GM18498 (cell line): ENCODE measurements around the gene CNOT6.

Experiments used
- ATAC-seq: cut with Tn5 transposase; IDR thresholded peaks from one replicate; pipeline ENCODE4 v1.9.1; 2021; ENCODE audit warnings: mild to moderate bottlenecking, moderate library complexity; ENCODE audit not compliant: unreplicated experiment

The CNOT6 gene

DNA sequence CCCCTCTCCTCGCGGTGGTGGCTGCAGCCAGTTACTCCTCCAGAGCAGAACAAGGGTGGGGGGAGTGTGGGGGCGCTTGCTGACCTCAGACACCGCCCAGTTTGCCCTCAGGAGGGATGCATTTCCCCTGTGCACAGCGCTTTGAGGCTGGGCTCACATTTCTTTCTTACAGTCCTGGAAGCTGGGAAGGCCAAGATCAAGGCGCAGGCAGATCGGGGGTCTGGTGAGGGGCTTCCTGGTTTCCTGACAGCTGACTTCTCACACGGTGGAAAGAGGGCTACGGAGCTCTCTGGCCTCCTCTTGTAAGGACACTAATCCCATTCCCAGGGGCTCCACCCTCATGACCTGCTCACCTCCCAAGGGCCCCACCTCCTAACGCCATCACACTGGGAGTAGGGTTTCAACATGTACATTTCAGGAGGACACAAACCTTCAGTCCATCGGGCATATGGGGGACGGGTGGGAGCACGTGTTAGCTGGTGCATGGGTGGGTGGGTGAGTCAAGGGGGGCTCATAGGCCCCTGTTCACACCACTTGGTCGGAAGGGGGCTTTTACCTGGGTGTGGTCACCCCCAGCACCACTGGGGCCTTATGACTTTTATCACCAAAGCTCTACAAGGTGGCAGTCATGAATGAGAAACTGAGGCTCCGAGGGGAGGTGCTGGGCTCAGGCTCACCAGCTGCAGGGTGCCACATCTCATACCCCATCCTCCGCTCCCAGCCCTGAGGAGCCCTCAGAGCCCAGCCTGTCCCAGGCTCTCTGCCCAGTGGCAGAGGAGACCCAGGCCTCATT lies 104.8 kb downstream of the CNOT6 start:
- ATAC-seq, result no peak

DNA sequence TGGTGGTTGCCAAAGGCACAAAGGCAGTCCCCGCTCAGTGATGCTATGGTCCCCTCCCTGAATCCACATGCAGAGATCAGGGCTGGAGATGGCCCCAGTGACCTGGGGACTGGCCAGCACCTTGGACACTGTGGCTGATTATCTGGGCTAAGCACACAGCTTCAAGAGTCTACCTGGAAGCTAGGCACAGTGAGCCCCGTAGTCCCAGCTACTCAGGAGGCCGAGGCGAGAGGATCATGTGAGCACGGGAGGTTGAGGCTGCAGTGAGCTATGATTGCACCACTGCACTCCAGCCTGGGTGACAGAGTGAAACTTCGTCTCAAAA lies 105.4 kb downstream of the CNOT6 start:
- no peak for ATAC-seq

DNA sequence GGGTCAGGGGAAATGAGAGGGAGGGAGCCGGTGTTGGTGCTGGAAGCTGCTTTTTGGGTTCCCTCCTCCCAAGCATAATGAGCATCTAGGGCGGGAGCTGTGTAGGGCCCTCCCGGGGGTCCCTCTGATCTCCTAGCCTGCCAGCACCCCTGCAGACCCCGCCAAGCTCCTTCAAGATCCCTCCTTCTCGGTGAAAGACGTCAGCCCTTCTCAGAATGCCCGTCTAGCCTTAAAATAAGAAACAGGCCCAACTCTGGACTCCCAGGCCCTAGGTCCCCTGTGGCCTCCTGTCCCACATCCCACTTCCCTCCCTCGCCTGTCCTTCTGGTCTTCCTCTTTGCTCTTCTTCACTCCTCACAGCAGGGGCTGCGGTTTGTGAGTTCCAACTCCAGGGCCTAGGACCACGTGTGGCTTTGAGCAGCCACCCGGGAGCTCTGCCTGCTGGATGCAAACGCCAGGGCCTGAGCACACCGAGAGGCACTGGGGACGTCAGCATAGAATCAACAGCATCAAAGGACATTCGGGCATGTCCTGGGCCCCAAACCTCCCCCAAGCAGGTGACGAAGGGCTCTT lies 105.9 kb downstream of the CNOT6 start:
- no peak for ATAC-seq

- no peak for ATAC-seq
Observed at GRCh38 chr5:180600554-180601041, 106.4 kb downstream of the CNOT6 start.

DNA sequence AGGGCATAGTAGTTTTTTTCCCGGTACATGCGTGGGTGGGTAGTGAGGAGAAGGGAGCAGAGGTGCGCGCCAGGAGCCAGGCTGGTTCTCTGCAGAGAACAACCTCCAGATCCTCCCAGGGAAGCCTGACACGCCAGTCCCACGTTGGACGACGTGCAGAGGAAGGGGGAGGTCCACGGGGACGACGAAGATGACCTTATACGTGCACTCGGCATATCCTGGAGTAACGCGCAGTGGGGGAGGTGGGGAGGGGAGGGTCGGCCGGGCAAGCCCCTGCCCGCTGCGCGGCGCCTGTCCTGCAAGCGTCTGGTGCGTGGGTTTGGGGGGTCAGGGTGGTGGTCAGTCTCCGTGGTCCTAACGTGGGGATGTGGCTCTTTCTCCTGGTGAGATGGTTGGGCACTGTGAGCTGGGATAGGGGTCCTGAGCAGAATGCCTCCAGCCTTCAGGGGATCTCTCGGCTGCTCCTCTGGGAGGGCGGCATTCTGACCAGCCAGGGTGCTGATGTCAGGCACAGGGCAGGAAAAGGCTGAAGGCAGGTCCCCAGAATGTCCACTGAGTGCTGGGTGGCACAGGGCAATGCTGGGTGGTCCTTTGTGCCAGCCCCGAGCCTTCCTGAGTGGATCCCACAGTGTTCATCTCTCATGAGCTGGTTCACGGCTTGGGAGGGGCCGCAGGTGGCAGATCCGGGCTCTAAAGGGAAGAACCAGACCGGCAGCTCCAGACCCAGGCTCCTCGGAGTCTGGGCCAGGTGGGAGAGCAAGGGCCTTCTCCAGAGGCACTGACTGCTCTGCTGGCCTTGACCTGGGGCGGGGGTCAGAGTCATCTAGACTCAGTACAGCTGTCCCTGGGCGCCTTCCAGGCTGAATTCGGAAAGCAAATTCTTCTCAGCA lies 107.7 kb downstream of the CNOT6 start:
- ATAC-seq, result no peak

DNA sequence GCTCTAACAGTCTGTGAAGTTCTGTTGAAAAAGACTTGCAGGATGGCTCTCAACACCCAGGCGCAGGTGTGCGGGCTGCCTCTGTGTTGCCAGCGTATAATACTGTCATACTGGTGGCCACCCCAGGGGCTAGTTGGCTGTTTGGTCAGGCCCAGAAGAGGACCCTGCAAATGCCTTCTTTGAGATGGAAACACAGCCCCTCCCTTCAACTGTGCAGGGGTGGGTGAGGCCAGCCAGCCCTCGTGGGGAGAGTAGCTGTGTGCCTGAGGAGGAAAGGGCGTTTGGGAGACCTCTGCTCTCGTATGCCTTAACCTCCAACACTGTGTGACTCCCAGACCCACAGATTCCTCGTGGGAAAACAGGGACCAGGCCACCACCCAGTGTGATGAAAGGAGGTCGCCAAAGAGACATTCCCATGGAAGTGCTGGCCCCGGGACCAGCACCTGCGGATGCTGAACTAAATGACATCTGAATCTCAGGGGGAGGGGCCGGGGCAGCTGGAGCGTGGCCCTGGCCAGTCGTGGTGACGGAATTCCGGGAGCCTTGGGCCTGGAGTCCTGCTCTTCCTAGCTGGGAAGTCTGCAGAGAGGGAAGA lies 108.4 kb downstream of the CNOT6 start:
- no peak for ATAC-seq

DNA sequence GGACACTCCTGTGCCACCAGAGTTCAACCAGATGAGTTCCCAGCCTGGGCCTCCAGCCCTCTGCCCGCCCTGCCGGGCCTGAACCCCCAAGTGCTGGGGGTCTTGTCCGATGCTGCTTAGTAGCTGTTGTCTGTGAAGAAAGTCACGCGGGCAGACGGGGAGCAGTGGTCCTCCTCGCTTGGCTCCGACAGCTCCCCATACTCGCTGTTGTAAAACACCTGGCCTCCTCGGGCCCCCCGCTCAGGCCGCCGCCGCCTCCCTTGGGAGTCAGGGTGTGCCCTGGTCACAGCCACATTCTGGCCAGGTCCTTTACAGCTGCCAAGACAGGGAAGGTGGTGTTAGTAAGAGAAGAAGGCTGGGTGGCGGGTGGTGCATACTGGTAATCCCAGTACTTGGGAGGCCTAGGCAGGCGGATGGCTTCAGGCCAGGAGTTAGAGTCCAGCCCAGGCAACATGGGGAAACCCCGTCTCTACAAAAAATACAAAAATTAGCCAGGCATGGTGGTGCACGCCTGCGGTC lies 109.0 kb downstream of the CNOT6 start:
- no peak for ATAC-seq

GRCh38 chr5:180604271-180604670 lies 110.1 kb downstream of the CNOT6 start:
- ATAC-seq, result no peak

- no peak for ATAC-seq
Observed at GRCh38 chr5:180605554-180606214, 111.5 kb downstream of the CNOT6 start.

- no peak for ATAC-seq
Observed at GRCh38 chr5:180606215-180606785, 112.1 kb downstream of the CNOT6 start.

DNA sequence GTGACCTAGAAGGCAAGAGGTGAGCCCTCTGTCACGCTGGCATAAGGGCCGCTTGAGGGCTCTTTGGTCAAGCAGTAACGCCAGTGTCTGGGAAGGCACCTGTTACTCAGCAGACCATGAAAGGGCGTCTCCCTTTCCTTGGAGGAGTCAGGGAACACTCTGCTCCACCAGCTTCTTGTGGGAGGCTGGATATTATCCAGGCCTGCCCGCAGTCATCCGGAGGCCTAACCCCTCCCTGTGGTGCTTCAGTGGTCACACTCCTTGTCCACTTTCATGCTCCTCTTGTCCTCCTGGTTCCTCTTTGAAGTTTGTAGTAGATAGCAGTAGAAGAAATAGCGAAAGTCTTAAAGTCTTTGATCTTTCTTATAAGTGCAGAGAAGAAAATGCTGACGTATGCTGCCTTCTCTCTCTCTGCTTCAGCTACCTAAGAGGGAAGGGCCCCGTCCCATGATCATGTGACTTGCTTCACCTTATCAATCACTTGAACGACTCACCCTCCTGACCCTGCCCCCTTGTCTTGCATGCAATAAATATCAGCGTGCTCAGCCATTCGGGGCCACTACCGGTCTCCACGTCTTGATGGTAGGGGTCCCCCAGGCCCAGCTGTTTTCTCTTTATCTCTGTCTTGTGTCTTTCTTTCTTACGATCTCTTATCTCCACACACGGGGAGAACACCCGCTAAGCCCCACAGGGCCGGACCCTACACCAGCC lies 113.8 kb downstream of the CNOT6 start:
- ATAC-seq, result no peak

GRCh38 chr5:180608572-180609310 lies 114.6 kb downstream of the CNOT6 start:
- no peak for ATAC-seq

DNA sequence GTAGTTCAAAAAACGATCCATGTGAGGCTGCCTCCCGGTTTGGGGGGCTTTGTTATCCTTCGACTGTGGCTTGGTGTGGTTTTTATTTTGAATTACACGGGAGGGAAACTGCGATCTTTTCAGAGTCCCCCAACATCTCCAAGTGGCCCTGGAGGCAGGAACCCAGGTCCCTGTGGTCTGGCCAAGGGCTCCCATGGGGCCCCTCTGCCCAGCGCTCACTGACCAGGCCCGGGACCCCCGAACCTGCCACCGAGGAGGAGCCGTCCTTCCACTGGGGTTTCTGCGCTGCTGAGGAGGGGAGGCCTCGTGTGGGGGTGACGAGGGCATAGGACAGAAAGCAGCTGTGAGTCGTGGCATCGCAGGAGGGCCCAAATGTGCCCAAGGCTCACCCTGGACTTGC lies 115.2 kb downstream of the CNOT6 start:
- ATAC-seq, result no peak

- ATAC-seq, result no peak
Observed at GRCh38 chr5:180609817-180610550, 115.8 kb downstream of the CNOT6 start.

GRCh38 chr5:180611140-180611850 lies 117.1 kb downstream of the CNOT6 start:
- no peak for ATAC-seq

GRCh38 chr5:180612683-180613082 lies 118.5 kb downstream of the CNOT6 start:
- ATAC-seq, result no peak

DNA sequence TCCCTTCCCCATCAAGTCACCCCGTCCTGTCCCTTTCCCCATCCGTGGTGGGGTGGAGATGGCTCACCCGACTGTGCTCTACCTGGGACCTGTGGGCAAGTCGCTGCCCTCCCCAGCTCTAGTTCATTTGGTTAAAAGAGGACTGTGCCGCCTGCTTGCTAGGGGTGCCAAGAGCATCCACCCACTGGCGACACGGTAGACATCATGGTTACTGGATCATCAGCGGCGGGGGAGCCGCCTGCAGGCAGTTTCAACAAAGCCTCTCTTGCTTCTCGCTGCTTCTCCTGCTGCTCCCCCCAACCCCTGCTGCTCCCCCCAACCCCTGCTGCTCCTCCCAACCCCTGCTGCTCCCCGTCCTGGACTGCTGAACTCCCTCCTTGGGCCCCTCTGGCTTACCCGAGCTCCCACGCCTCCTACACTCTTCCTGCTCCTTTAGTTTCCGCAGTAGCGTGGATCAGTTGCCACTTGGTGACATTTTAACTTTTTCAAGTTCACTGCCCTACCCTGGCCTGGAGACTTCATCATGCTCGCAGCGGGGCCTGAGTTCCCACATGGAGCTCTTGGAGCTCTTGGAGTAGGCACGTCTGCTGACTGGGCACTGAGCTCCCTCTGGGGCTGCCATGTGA lies 119.1 kb downstream of the CNOT6 start:
- no peak for ATAC-seq
